Upper lobe of left lung (tissue), 4 donors: ENCODE results near the gene FRYL.
"Not testable (repeated sequence)": the region's sequence is repeated elsewhere in the genome, so short reads cannot be mapped to it uniquely, and the experiment has no call there.

ENCODE experiments used
- CTCF ChIP-seq, 6 experiments: fragments of 450-650 bp in 4 of 6; fragments of 200-600 bp in 2 of 6; sonication (generic) in 2 of 6; IDR thresholded peaks; one replicate each; pipeline ENCODE4 v1.5.1; 2016 to 2019; ENCODE audit warnings: antibody characterized with exemption in 6 of 6
- EP300 ChIP-seq, 4 donors: sonication (generic); formaldehyde crosslinking; IDR thresholded peaks; one replicate each; pipeline ENCODE4 v1.5.1; 2017; ENCODE audit warnings: antibody characterized with exemption in 4 of 4, control low read depth in 2 of 4
- POLR2A ChIP-seq, 4 donors: fragments of 450-650 bp; IDR thresholded peaks; one replicate each; pipeline ENCODE4 v1.5.1; 2016 to 2017; ENCODE audit warnings: antibody characterized with exemption in 4 of 4, mild to moderate bottlenecking in 2 of 4

DNA sequence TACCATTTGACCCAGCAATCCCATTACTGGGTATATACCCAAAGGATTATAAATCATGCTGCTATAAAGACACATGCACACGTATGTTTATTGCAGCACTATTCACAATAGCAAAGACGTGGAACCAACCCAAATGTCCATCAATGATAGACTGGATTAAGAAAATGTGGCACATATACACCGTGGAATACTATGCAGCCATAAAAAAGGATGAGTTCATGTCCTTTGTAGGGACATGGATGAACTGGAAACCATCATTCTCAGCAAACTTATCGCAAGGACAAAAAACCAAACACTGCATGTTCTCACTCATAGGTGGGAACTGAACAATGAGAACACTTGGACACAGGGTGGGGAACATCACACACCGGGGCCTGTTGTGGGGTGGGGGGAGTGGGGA, 34.9 kb downstream of the FRYL start:
- TF ChIP-seq EP300, CTCF, POLR2A (IDR thresholded peaks at IDR 0.05): not testable (repeated sequence)
